HG03159 (cell line): Measurements from ENCODE around the gene RIPOR3.
"Not testable (repeated sequence)": the region's sequence is repeated elsewhere in the genome, so short reads cannot be mapped to it uniquely, and the experiment has no call there.

Experiments
- ATAC-seq: cut with Tn5 transposase; IDR thresholded peaks from one replicate; pipeline ENCODE4 v1.9.1; 2021; ENCODE audit warnings: mild to moderate bottlenecking, moderate library complexity; ENCODE audit not compliant: unreplicated experiment

Gene RIPOR3

GRCh38 chr20:50559856-50560638 is 131.3 kb downstream of the RIPOR3 start:
- ATAC-seq, result no peak

GRCh38 chr20:50559149-50559548 is 132.2 kb downstream of the RIPOR3 start:
- no peak for ATAC-seq

GRCh38 chr20:50558483-50558925 is 132.8 kb downstream of the RIPOR3 start:
- no peak for ATAC-seq

- ATAC-seq, result no peak
These were observed 133.7 kb downstream of the RIPOR3 start for GRCh38 chr20:50557549-50558134.

- no peak for ATAC-seq
These were observed 135.7 kb downstream of the RIPOR3 start for GRCh38 chr20:50555662-50556061.

- ATAC-seq, result no peak
These were observed 136.4 kb downstream of the RIPOR3 start for GRCh38 chr20:50554694-50555579.

- no peak for ATAC-seq
These were observed 138.4 kb downstream of the RIPOR3 start for GRCh38 chr20:50552979-50553378.

- ATAC-seq, result no peak
These were observed 140.1 kb downstream of the RIPOR3 start for GRCh38 chr20:50551288-50551687.

- no peak for ATAC-seq
These were observed 140.8 kb downstream of the RIPOR3 start for GRCh38 chr20:50550531-50550930.

- ATAC-seq, result no peak
These were observed 142.9 kb downstream of the RIPOR3 start for GRCh38 chr20:50548396-50548795.

GRCh38 chr20:50547964-50548363 is 143.4 kb downstream of the RIPOR3 start:
- ATAC-seq, result no peak

- no peak for ATAC-seq
These were observed 144.5 kb downstream of the RIPOR3 start for GRCh38 chr20:50546729-50547314.

- no peak for ATAC-seq
These were observed 146.2 kb downstream of the RIPOR3 start for GRCh38 chr20:50545126-50545525.

- ATAC-seq, result no peak
These were observed 148.0 kb downstream of the RIPOR3 start for GRCh38 chr20:50543326-50543725.

- no peak for ATAC-seq
These were observed 149.7 kb downstream of the RIPOR3 start for GRCh38 chr20:50541606-50542041.

GRCh38 chr20:50540620-50541605 is 150.4 kb downstream of the RIPOR3 start:
- no peak for ATAC-seq

- ATAC-seq, result not testable (repeated sequence)
These were observed 151.5 kb downstream of the RIPOR3 start for GRCh38 chr20:50539798-50540197.

- no peak for ATAC-seq
These were observed 153.1 kb downstream of the RIPOR3 start for GRCh38 chr20:50538276-50538675.

GRCh38 chr20:50537546-50538201 is 153.7 kb downstream of the RIPOR3 start:
- no peak for ATAC-seq
